NB4 (cell line): ENCODE results near the gene RAC3.

ENCODE experiments used
- DNase-seq: peaks from one replicate; pipeline ENCODE4 v3.0.0; 2010; ENCODE audit warnings: low read depth
- H3K4me3 ChIP-seq: one replicate; pipeline ENCODE4 v1.5.1; 2011; ENCODE audit warnings: mild to moderate bottlenecking, low read depth, low read length, moderate library complexity
- CTCF ChIP-seq: IDR thresholded peaks from one replicate; pipeline ENCODE4 v1.5.1; 2012; ENCODE audit warnings: low read depth, low read length
- MAX ChIP-seq: IDR thresholded peaks from 2 replicates; pipeline ENCODE4 v1.6.1; 2011; ENCODE audit warnings: low read depth, low read length
- MYC ChIP-seq: IDR thresholded peaks from 2 replicates; pipeline ENCODE4 v1.6.1; 2011; ENCODE audit warnings: low read depth, low read length
- POLR2A ChIP-seq: IDR thresholded peaks from 2 replicates; pipeline ENCODE4 v1.6.1; 2011; ENCODE audit warnings: mild to moderate bottlenecking; ENCODE audit not compliant: insufficient read length; ENCODE audit errors: extremely low read depth

Gene RAC3

GRCh38 chr17:82054351-82055022 lies 23.0 kb downstream of the RAC3 start:
- DNase-seq: no peak
- TF ChIP-seq MAX: no peak
- no peak for TF ChIP-seq POLR2A
- no peak for TF ChIP-seq MYC
- TF ChIP-seq CTCF: no peak
- H3K4me3 ChIP-seq: no peak overlapping the region

GRCh38 chr17:82055023-82055964 lies 23.8 kb downstream of the RAC3 start:
- TF ChIP-seq MAX: no peak
- no peak for TF ChIP-seq MYC
- no peak for TF ChIP-seq POLR2A
- TF ChIP-seq CTCF: no peak
- no peak for DNase-seq
- H3K4me3 ChIP-seq: no peak overlapping the region

- no peak for TF ChIP-seq MYC
- no peak for TF ChIP-seq CTCF
- no peak for TF ChIP-seq POLR2A
- no peak for TF ChIP-seq MAX
- no peak for DNase-seq
- H3K4me3 ChIP-seq: no peak overlapping the region
Measured at GRCh38 chr17:82055965-82056728, 24.7 kb downstream of the RAC3 start.

- no peak for DNase-seq
- no peak for TF ChIP-seq CTCF
- TF ChIP-seq MAX: no peak
- no peak for TF ChIP-seq MYC
- no peak for TF ChIP-seq POLR2A
- H3K4me3 ChIP-seq: no peak overlapping the region
Measured at GRCh38 chr17:82056729-82057621, 25.5 kb downstream of the RAC3 start.
